IMR-90 (cell line): ENCODE data around the gene DOCK2. TPM values are rescaled to one million over a fixed set of nuclear protein-coding genes. Genes with fewer than 3 reads are reported as not detected.
A peak's percentile ranks its signal among the peaks of the same experiment; 100 is the strongest.

Source experiments
- ATAC-seq: fragments of 200-7000 bp; cut with Tn5 transposase; 2 replicates; pipeline ENCODE4 v1.9.1; 2020; ENCODE audit warnings: low read depth, mild to moderate bottlenecking, moderate library complexity
- BruUV-seq: library from RNA; stranded (reverse); fragments of 400-500 nt; replicated peaks from 2 replicates; lab custom pipeline; 2021; lab: Mats Ljungman, UMichigan
- CTCF ChIA-PET: fragments of 300-600 bp; formaldehyde crosslinking; extraction: SDS; loops from one replicate; lab custom pipeline; 2021; ENCODE audit warnings: antibody characterized with exemption; lab: Yijun Ruan, JAX
- POLR2A ChIA-PET: fragments of 300-600 bp; sonication (Branson Sonifier 250); formaldehyde crosslinking; loops from one replicate; lab custom pipeline; 2022; ENCODE audit warnings: antibody characterized with exemption; ENCODE audit not compliant: unreplicated experiment; lab: Charles Lee
- DNase-seq: peaks from one replicate; pipeline ENCODE4 v3.0.0; 2013
- H2AFZ ChIP-seq: replicated peaks from 2 replicates; pipeline ENCODE3; 2013; ENCODE audit warnings: low read length, mild to moderate bottlenecking; ENCODE audit not compliant: poor library complexity
- H2AK5ac ChIP-seq: 2 replicates; pipeline ENCODE4 v1.6.1; 2013; ENCODE audit warnings: low read depth, low read length, inconsistent platforms
- H2AK9ac ChIP-seq: replicated peaks from 2 replicates; pipeline ENCODE3; 2013; ENCODE audit warnings: mild to moderate bottlenecking, low read depth, low read length, moderate library complexity; ENCODE audit not compliant: poor library complexity
- H2BK120ac ChIP-seq: 2 replicates; pipeline ENCODE4 v1.6.1; 2013; ENCODE audit warnings: low read depth, low read length, inconsistent platforms
- H2BK15ac ChIP-seq: 3 replicates; pipeline ENCODE4 v1.6.1; 2013; ENCODE audit warnings: low read depth, low read length, inconsistent platforms
- H2BK20ac ChIP-seq: 2 replicates; pipeline ENCODE4 v1.6.1; 2013; ENCODE audit warnings: low read depth, mild to moderate bottlenecking, inconsistent platforms, low read length, moderate library complexity
- H2BK5ac ChIP-seq: 2 replicates; pipeline ENCODE4 v1.6.1; 2013; ENCODE audit warnings: mild to moderate bottlenecking, low read depth, low read length, inconsistent platforms; ENCODE audit not compliant: poor library complexity, severe bottlenecking
- H3K14ac ChIP-seq: replicated peaks from 2 replicates; pipeline ENCODE4 v1.6.1; 2013; ENCODE audit warnings: low read depth, low read length, inconsistent platforms
- H3K18ac ChIP-seq: 2 replicates; pipeline ENCODE4 v1.6.1; 2013; ENCODE audit warnings: low read depth, low read length, control low read depth
- H3K23ac ChIP-seq: 2 replicates; pipeline ENCODE4 v1.6.1; 2013; ENCODE audit warnings: low read depth, low read length, inconsistent platforms
- H3K27ac ChIP-seq: 2 replicates; pipeline ENCODE4 v1.5.1; 2013; ENCODE audit warnings: mild to moderate bottlenecking, control low read depth, low read length; ENCODE audit not compliant: insufficient read depth
- H3K27me3 ChIP-seq: 2 replicates; pipeline ENCODE4 v1.6.1; 2013; ENCODE audit warnings: low read length; ENCODE audit not compliant: control insufficient read depth, insufficient read depth
- H3K36me3 ChIP-seq: 2 replicates; pipeline ENCODE4 v1.6.1; 2013; ENCODE audit warnings: low read length, mixed read lengths; ENCODE audit not compliant: control insufficient read depth, insufficient read depth
- H3K4ac ChIP-seq: 2 replicates; pipeline ENCODE4 v1.6.1; 2013; ENCODE audit warnings: low read depth, low read length, inconsistent platforms
- H3K4me1 ChIP-seq: 2 replicates; pipeline ENCODE4 v1.6.1; 2013; ENCODE audit warnings: low read length, mixed read lengths; ENCODE audit not compliant: control insufficient read depth, insufficient read depth
- H3K4me2 ChIP-seq: 2 replicates; pipeline ENCODE4 v1.6.1; 2013; ENCODE audit warnings: low read depth, mild to moderate bottlenecking, control low read depth, low read length, moderate library complexity
- H3K4me3 ChIP-seq: 2 replicates; pipeline ENCODE4 v1.5.1; 2013; ENCODE audit warnings: low read depth, mild to moderate bottlenecking, control low read depth, low read length, moderate library complexity; ENCODE audit not compliant: insufficient read depth
- H3K56ac ChIP-seq: 2 replicates; pipeline ENCODE4 v1.6.1; 2013; ENCODE audit warnings: low read length, inconsistent platforms; ENCODE audit not compliant: insufficient read depth; ENCODE audit errors: extremely low read depth
- H3K79me1 ChIP-seq, 2 experiments: 2 replicates each; pipeline ENCODE4 v1.6.1; 2013; ENCODE audit warnings: low read length in 2 of 2, inconsistent platforms in 1 of 2, low read depth in 1 of 2
- H3K9ac ChIP-seq: 2 replicates; pipeline ENCODE4 v1.6.1; 2013; ENCODE audit warnings: low read depth, low read length, control low read depth
- H3K9me1 ChIP-seq: 2 replicates; pipeline ENCODE4 v1.6.1; 2013; ENCODE audit warnings: low read length, inconsistent platforms; ENCODE audit not compliant: insufficient read depth
- H3K9me3 ChIP-seq: 2 replicates; pipeline ENCODE4 v1.6.1; 2013; ENCODE audit warnings: low read length; ENCODE audit not compliant: control insufficient read depth, insufficient read depth
- H4K20me1 ChIP-seq: 2 replicates; pipeline ENCODE4 v1.6.1; 2013; ENCODE audit warnings: low read length, inconsistent platforms; ENCODE audit not compliant: insufficient read depth
- H4K5ac ChIP-seq: 2 replicates; pipeline ENCODE4 v1.6.1; 2013; ENCODE audit warnings: mild to moderate bottlenecking, low read depth, low read length, control low read depth
- H4K8ac ChIP-seq, 2 experiments: 2 replicates each; pipeline ENCODE4 v1.6.1; 2013; ENCODE audit warnings: low read depth in 2 of 2, low read length in 2 of 2, control low read depth in 1 of 2, inconsistent platforms in 1 of 2
- H4K91ac ChIP-seq: 2 replicates; pipeline ENCODE4 v1.6.1; 2013; ENCODE audit warnings: low read depth, low read length, inconsistent platforms; ENCODE audit not compliant: insufficient read depth
- CEBPB ChIP-seq: IDR thresholded peaks from 2 replicates; pipeline ENCODE4 v1.6.1; 2012; ENCODE audit warnings: low read depth, low read length, improper control_type of control experiment
- RFX5 ChIP-seq: IDR thresholded peaks from 2 replicates; pipeline ENCODE4 v1.8.0; 2012; ENCODE audit warnings: low read depth, mild to moderate bottlenecking, low read length, moderate library complexity
- WGBS, 2 experiments: methylation state at CpG; one replicate each; pipeline versions ENCODE4 v1.1.5 to v1.1.7; 2013; ENCODE audit warnings: missing lambda C conversion rate in 2 of 2; ENCODE audit not compliant: insufficient read length in 1 of 2; ENCODE audit errors: extremely low coverage in 2 of 2; 5-methylcytosine and 5-hydroxymethylcytosine counted together
- dilution Hi-C: fragments of 300-500 bp; cut with HindIII; formaldehyde crosslinking; loops from one replicate; pipeline ENCODE4 v1.14.3; 2018; ENCODE audit warnings: low sequenced_read_pairs; ENCODE audit not compliant: unreplicated experiment
- in situ Hi-C: fragments of 300-500 bp; cut with MboI; formaldehyde crosslinking; loops from 3 replicates; pipeline ENCODE4 v1.14.3; 2019; ENCODE audit warnings: low sequenced_read_pairs, inconsistent platforms, mixed read lengths
- intact Hi-C: fragments of 100-400 bp; cut with micrococcal nuclease; formaldehyde crosslinking; loops from 2 replicates; pipeline ENCODE4 v1.10.0; 2022
- polyA plus RNA-seq, 3 experiments: library from polyadenylated mRNA; depleted of rRNA; stranded (reverse); fragments of >200 nt; gene quantifications; 2 replicates each; pipeline ENCODE4 v1.2.3, GENCODE V29; 2012; ENCODE audit warnings: low replicate concordance in 1 of 3
- total RNA-seq: library from RNA; depleted of rRNA; stranded (reverse); fragments of >200 nt; gene quantifications from 2 replicates; pipeline ENCODE4 v1.2.3, GENCODE V29; 2012

The DOCK2 gene
- total and polyA plus RNA-seq, 2 of the 4 experiments (the other 2 are of a cell fraction): 0.72 to 3.0 TPM

GRCh38 chr5:170028124-170028523, 391.0 kb downstream of the DOCK2 start:
- Histone ChIP-seq H3K4me2 (no peak overlapping the region), H2AK5ac (no peak overlapping the region), H3K4ac (no peak overlapping the region), H2BK120ac (no peak overlapping the region), H3K4me1 (no peaks in the 10 kb centered on the region), H3K14ac (no peak overlapping the region), H2BK5ac (no peak overlapping the region), H2BK15ac (no peak overlapping the region), H3K9me1 (no peaks in the 10 kb centered on the region), H4K91ac (no peak overlapping the region), H3K27ac (no peak overlapping the region), H3K18ac (no peak overlapping the region), H3K27me3 (peaks cover 4% of the 10 kb centered on the region), H2AK9ac (no peak overlapping the region), H2BK20ac (no peak overlapping the region), H3K4me3 (no peak overlapping the region), H3K23ac (no peak overlapping the region), H3K9ac (no peak overlapping the region), H4K8ac (no peak overlapping the region), H4K20me1 (no peaks in the 10 kb centered on the region), H3K56ac (no peak overlapping the region), H3K9me3 (no peaks in the 10 kb centered on the region), H3K36me3 (no peaks in the 10 kb centered on the region), H4K5ac (no peak overlapping the region), H3K79me1 (no peaks in the 10 kb centered on the region), H2AFZ (no peak overlapping the region)
- in situ Hi-C loops (no loop called here), dilution Hi-C loops (no loop called here), intact Hi-C loops (no loop called here)
- no peak for ATAC-seq
- no peak for DNase-seq
- no CpG with 5 or more reads among the region's 2 CpGs for WGBS, 2 experiments
- no peak for TF ChIP-seq RFX5
- peak; percentile 76 for TF ChIP-seq CEBPB
- CTCF ChIA-PET: no interaction called here
- no TSS peak for BruUV-seq
- POLR2A ChIA-PET: no interaction called here
